ENCODE measurements around the gene SLC24A5. TPM values are rescaled to one million over a fixed set of nuclear protein-coding genes. Genes with fewer than 3 reads are reported as not detected.

The SLC24A5 gene
- total and polyA plus RNA-seq, 10 of the 15 experiments (the other 5 are each of a cell fraction or from before 2014, with no cell fraction given) = not detected

- TF ChIP-seq CUX1 (IDR thresholded peaks at IDR 0.05; ENCODE audit: insufficient replicate concordance, low read depth, low read length) (no peak), IKZF2 (IDR thresholded peaks at IDR 0.05) (peak in 1 of 2 experiments; percentile 39; a peak in 1 of 4 replicates), SUPT20H (IDR thresholded peaks at IDR 0.05; ENCODE audit: borderline replicate concordance, control insufficient read depth, low read depth, low read length) (no peak)
- TF ChIP-seq, protein P1, sequence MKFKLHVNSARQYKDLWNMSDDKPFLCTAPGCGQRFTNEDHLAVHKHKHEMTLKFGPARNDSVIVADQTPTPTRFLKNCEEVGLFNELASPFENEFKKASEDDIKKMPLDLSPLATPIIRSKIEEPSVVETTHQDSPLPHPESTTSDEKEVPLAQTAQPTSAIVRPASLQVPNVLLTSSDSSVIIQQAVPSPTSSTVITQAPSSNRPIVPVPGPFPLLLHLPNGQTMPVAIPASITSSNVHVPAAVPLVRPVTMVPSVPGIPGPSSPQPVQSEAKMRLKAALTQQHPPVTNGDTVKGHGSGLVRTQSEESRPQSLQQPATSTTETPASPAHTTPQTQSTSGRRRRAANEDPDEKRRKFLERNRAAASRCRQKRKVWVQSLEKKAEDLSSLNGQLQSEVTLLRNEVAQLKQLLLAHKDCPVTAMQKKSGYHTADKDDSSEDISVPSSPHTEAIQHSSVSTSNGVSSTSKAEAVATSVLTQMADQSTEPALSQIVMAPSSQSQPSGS (IDR thresholded peaks at IDR 0.05; ENCODE audit: low read length) = peak; percentile 76
These were observed 56.6 kb downstream of the SLC24A5 start (continued) for GRCh38 chr15:48177383-48177765.

Measured in GM12878 (cell line).